Measurements from ENCODE around the gene RXRA. TPM values are rescaled to one million over a fixed set of nuclear protein-coding genes. Genes with fewer than 3 reads are reported as not detected.

The RXRA gene
- total and polyA plus RNA-seq, 10 of the 15 experiments (the other 5 are each of a cell fraction or from before 2014, with no cell fraction given): 0.89 to 36.8 (median 11.1) TPM

DNA sequence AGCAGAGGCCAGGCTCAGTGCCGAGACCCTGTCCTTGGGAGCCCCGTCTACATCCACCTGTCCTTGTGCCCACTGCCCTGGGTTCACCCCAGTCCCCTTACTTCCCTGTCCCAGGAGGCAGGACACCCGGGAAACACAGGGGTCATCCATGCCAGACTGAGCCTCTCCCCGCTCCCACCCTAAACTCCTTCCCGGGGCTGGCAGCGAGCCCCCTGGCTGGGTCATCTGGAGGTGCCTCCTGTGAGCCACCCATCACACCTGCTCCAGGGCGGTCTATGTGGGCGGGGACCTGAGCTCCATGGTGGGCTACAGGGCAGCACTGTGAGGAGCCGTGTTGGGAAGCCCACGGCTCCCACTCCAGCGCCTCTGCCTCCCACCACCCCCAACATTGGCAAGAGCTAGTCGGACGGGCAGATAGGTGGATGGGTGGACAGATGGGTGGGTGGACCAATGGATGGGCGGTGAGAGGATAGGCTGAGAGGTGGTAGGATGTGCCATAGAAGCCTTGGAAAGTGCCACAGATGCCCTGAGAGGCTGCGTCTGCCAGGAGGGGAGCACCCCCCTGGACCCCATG lies 42.5 kb upstream of the RXRA start (continued):
- no peak for TF ChIP-seq NR2F1 (conservative IDR thresholded peaks at IDR 0.05)
- TF ChIP-seq POLR2AphosphoS5 (IDR thresholded peaks at IDR 0.05; ENCODE audit: low read length): no peak
- TF ChIP-seq, protein P1, sequence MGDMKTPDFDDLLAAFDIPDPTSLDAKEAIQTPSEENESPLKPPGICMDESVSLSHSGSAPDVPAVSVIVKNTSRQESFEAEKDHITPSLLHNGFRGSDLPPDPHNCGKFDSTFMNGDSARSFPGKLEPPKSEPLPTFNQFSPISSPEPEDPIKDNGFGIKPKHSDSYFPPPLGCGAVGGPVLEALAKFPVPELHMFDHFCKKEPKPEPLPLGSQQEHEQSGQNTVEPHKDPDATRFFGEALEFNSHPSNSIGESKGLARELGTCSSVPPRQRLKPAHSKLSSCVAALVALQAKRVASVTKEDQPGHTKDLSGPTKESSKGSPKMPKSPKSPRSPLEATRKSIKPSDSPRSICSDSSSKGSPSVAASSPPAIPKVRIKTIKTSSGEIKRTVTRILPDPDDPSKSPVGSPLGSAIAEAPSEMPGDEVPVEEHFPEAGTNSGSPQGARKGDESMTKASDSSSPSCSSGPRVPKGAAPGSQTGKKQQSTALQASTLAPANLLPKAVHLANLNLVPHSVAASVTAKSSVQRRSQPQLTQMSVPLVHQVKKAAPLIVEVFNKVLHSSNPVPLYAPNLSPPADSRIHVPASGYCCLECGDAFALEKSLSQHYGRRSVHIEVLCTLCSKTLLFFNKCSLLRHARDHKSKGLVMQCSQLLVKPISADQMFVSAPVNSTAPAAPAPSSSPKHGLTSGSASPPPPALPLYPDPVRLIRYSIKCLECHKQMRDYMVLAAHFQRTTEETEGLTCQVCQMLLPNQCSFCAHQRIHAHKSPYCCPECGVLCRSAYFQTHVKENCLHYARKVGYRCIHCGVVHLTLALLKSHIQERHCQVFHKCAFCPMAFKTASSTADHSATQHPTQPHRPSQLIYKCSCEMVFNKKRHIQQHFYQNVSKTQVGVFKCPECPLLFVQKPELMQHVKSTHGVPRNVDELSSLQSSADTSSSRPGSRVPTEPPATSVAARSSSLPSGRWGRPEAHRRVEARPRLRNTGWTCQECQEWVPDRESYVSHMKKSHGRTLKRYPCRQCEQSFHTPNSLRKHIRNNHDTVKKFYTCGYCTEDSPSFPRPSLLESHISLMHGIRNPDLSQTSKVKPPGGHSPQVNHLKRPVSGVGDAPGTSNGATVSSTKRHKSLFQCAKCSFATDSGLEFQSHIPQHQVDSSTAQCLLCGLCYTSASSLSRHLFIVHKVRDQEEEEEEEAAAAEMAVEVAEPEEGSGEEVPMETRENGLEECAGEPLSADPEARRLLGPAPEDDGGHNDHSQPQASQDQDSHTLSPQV (IDR thresholded peaks at IDR 0.05): no peak
- TF ChIP-seq POLR2AphosphoS2 (IDR thresholded peaks at IDR 0.05; ENCODE audit: low read depth, low read length): no peak
- no peak for TF ChIP-seq SPI1 (IDR thresholded peaks at IDR 0.05; ENCODE audit: borderline replicate concordance, insufficient read depth, low read depth, low read length)
- TF ChIP-seq, protein P2, sequence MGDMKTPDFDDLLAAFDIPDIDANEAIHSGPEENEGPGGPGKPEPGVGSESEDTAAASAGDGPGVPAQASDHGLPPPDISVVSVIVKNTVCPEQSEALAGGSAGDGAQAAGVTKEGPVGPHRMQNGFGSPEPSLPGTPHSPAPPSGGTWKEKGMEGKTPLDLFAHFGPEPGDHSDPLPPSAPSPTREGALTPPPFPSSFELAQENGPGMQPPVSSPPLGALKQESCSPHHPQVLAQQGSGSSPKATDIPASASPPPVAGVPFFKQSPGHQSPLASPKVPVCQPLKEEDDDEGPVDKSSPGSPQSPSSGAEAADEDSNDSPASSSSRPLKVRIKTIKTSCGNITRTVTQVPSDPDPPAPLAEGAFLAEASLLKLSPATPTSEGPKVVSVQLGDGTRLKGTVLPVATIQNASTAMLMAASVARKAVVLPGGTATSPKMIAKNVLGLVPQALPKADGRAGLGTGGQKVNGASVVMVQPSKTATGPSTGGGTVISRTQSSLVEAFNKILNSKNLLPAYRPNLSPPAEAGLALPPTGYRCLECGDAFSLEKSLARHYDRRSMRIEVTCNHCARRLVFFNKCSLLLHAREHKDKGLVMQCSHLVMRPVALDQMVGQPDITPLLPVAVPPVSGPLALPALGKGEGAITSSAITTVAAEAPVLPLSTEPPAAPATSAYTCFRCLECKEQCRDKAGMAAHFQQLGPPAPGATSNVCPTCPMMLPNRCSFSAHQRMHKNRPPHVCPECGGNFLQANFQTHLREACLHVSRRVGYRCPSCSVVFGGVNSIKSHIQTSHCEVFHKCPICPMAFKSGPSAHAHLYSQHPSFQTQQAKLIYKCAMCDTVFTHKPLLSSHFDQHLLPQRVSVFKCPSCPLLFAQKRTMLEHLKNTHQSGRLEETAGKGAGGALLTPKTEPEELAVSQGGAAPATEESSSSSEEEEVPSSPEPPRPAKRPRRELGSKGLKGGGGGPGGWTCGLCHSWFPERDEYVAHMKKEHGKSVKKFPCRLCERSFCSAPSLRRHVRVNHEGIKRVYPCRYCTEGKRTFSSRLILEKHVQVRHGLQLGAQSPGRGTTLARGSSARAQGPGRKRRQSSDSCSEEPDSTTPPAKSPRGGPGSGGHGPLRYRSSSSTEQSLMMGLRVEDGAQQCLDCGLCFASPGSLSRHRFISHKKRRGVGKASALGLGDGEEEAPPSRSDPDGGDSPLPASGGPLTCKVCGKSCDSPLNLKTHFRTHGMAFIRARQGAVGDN (IDR thresholded peaks at IDR 0.05): no peak
- TF ChIP-seq NFYB (IDR thresholded peaks at IDR 0.05; ENCODE audit: insufficient read depth, low read depth, low read length): no peak

Measured in GM12878 (cell line).